NCI-H2196 (cell line): ENCODE results near the gene CFAP298.
"Not testable (repeated sequence)": the region's sequence is repeated elsewhere in the genome, so short reads cannot be mapped to it uniquely, and the experiment has no call there.

Experiments used
- DNase-seq: peaks from one replicate; lab custom pipeline; 2025; ENCODE audit not compliant: unreplicated experiment; lab: John Stamatoyannopoulos, UW

Gene CFAP298

DNA sequence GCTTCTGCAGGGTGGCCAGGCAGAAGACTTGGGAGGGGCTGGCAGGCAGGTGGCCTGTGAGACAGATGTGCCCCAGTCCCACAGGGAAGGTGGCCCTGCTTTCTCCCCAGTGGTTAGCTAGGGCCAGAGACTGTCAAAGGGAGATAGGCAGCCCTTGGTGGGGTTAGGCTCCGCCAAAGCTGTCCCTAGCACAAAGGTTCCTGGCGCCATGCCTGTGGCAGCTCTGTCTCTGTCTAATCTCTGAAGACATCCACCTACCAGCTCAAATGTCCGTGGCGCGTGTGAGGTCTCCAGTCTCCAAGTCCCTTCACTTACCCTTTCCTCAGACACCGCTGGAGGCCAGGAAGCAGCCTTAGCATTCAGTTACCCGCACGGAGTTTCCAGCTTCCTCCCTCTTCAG lies 44.6 kb downstream of the CFAP298 start:
- no peak for DNase-seq

DNA sequence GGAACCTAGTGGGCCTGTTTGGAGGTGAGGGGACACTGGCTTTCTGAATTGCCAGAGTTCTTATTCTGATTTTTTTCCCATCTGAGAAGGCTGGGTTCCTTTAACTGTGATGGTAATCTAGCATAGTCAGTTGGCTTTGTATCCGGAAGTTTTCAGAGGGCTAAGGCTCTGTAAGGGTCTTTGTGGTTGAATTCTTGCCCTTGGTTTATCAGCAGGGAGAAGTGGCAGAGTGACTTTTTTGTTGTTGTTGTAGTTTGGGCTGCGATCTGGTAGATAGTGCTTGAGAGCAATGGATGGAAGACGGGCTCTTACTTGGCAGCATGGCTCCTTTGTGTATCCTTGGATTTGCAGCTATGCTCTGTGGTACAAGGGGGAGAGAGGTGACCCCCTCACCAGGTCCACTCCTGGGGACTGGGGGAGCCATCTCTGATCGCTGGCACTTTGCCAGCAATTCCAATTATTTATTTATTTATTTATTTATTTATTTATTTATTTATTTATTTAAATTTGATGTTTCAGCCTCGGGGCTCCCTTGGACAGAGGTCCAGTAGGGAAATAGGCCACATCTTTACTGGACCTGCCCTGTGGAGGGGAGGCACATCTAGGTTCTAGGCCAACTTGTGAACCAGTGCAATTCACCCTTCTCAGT lies 45.3 kb downstream of the CFAP298 start:
- no peak for DNase-seq

DNA sequence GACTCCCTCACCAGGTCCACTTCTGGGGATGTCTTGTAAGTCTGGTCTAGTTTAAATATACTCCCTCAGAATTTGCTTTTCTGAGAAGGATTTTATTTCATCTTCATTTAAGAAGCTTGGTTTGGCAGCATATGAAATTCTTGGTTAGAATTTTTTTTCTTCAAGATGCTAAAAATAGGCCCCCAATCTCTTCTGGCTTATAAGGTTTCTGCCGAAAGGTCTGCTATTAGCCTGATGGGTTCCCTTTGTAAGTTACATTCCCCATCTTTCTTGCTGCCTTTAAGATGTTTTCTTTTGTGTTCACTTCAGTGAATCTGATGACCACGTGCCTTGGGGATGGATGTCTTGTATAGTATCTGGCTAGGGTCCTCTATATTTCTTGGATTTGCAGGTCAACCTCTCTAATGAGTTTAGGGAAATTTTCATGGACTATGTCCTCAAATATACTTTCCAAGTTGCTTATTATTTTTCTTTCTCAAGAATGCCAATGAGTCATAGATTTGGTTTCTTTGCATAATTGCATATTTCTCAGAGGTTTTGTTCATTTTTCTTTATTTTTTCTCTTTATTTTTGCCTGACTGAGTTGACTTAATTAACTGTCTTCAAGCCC lies 46.2 kb downstream of the CFAP298 start:
- DNase-seq: no peak

DNA sequence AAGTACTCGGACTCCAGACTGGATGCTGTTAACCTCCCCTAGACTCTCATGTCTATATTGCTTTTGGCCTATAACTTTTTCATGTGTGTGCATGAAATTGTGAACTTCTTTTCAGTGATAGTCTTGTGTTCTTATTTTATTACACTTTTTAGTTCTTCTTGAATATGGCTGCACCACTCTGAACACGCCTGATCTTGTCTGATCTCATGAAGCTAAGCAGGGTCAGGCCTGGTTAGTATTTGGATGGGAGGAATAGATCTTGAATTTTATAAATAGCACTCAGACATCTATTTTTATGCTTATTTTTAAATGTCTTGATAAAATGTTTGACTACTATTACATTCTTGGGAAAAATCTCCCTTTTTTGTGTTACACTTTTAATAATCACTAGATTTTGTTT lies 49.3 kb downstream of the CFAP298 start:
- no peak for DNase-seq

DNA sequence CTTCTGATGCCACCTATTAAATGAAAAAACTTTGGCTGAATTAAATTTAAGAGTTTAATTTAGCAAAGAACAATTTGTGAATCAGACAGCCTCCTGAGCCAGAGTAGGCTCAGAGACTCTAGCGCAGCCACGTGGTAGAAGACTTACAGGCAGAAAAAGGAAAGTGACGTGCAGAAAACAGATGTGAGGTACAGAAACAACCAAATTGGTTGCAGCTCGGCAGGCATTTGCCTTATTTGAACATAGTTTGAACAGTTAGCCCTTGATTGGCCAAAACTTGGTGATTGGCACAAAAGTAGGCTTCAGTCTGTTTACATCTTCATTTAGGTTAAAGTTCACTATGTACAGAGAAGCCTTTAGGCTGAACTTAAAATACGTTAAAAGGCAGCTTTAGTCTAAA lies 49.8 kb downstream of the CFAP298 start:
- DNase-seq: no peak

DNA sequence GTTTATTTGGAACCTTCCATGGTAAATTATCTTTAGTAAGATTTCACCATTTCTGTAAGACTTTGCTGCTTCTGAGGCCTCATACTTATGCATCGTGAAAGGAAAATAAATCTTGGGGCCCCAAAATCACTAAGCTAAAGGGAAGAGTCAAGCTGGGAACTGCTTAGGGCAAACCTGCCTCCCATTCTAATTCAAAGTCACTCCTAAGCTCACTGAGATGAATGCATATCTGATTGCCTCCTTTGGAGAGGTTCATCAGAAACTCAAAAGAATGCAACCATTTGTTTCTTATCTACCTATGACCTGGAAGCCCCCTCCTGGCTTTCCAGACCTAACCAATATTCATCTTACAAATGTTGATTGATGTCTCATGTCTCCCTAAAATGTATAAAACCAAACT lies 50.7 kb downstream of the CFAP298 start:
- DNase-seq: not testable (repeated sequence)

DNA sequence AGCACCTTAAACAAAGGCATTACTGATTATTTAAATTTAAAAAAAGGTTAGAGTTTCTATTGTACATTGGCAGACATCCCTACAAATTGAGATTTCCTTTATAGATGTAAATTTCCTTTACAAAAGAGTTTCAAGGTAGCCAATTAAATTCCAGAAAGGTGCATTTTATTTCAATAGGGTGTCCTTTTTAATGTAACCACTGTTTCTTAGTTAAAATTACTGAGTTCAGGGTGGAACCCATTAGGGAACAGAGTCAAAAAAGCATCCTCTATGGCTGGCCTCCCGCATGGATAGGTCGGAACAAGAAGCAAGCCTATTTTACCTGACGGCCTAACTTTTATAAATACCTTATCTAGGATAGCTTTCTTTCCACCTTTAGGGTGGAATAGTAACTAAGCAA lies 51.3 kb downstream of the CFAP298 start:
- no peak for DNase-seq

DNA sequence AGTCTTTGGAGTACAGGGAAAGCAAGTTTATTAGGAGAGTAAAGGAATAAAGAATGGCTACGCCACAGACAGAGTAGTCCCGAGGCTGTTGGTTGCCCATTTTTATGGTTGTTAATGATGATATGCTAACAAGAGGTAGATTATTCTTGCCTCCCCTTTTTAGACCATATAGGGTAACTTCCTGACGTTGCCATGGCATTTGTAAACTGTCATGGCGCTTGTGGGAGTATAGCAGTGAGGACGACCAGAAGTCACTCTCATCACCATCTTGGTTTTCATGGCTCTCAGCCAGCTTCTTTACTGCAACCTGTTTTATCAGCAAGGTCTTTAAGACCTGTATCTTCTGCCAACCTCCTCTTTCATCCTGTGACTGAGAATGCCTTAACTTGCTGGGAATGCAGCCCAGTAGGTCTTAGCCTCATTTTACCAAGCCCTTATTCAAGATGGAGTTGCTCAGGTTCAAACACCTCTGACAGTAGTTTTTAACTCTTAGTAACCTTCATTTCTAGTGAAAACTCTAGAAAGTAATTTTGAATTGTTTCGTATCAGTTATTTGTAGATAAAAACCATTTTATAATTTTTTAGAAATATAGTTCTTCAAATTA lies 53.1 kb downstream of the CFAP298 start:
- DNase-seq: no peak

DNA sequence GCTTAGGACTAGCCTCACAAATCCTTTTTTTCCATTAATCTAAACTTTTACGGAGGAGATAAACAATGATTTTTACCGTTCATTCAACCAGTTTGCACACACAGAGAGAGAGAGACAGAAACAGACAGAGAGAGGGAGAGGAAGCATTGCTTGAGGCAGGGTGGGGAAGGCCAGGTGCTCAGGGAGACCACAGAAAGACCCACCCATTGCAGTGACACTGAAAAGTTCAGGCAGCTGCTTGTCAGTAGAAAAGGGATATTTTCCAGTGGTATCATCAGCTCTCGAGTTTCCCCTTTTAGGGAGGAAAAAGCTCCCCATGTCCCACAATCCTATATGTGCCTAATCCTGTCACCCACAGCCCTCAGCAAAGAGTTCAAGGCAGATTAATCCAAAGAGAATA lies 54.1 kb downstream of the CFAP298 start:
- DNase-seq: no peak

DNA sequence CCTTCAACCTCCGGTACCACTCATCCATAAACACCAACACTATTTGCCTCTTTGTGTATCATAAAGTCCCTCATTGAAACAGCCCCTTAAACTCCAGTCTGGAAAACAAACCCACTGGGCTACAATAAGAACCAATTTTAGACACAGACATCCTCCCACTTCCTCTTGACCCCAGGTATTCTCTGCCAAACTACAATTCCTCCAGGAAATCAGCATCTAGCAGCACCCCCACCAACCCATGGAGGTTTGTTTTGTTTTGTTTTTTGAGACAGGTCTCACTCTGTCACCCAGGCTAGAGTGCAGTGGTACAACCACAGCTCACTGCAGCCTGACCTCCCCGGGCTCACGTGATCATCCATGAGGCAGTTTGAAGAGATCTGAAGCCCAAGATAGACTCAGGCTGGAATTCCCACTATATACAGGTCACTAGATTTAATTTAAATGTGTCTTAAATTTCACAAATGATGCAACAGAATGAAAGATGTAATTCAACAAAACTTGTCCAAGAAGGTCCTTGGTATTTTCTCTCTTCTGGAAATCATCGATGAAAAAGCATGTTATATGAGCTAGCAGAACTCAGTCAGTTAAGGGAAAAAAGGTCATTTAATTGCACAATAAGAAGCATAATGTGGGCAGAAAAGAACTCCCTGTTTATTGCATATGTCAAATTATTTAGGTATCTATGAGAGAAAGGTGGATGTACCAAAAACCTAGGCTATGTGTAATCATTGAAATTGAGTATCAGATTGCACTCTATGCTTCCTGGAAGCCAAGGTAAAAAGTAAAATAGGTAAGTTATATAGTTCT lies 57.1 kb downstream of the CFAP298 start:
- no peak for DNase-seq

DNA sequence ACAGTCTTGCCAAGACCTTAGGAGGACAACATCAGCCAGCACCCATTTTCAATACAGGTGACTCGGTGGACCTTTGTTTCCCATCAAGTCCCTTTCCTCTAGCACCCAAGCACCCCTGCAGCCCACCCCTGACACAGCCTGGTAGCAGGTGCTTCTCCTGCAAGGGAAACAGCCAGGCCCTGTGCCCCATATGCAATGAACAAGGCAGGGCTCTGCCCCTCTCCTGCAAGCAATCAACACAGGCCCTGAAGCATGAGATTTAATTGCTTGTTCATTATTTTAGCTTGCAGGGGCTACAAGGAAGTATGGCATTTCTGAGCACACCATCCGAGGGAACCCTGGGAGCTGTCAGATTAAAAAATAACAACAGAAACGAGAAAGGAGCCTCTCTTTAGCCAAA lies 62.3 kb downstream of the CFAP298 start:
- no peak for DNase-seq

DNA sequence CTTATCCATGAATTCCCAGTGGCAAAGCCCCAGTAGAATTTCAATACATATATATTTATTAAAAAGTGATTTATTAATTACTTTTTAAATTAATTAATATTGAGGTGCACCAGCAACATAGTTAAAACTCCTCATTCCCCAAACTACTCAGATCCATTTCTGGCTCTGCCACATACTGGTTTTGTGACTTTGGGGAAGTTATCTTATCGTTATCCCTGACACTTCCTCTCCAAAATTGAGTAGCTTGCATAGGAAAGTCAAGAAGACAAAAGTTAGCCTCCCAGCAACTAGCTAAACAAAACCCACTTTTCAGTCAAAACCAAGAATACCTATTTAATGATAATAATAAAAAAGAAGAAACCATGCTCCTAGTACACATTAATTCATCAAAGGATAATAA lies 62.7 kb downstream of the CFAP298 start:
- DNase-seq: no peak
